GM19240 (cell line): Measurements from ENCODE around the gene SPATA17.
A peak's percentile ranks its signal among the peaks of the same experiment; 100 is the strongest.
"Not testable (repeated sequence)": the region's sequence is repeated elsewhere in the genome, so short reads cannot be mapped to it uniquely, and the experiment has no call there.

Experiments used
- DNase-seq: peaks from one replicate; pipeline ENCODE4 v3.0.0; 2011; ENCODE audit warnings: low spot score; ENCODE audit not compliant: insufficient read length

The SPATA17 gene

GRCh38 chr1:217630711-217631591 is at the start of gene SPATA17, which contains the start of gene GPATCH2:
SPATA17 (plus strand) TSS chr1:217631344; CDS start chr1:217631379, 35 bp downstream.
GPATCH2 (minus strand) TSS chr1:217631090; CDS start chr1:217630971, 119 bp downstream.
- peak; percentile 52 for DNase-seq

- not testable (repeated sequence) for DNase-seq
These were observed 46.8 kb upstream of the SPATA17 start for GRCh38 chr1:217584286-217584811.

GRCh38 chr1:217585577-217585976 is 45.6 kb upstream of the SPATA17 start:
- DNase-seq = no peak

- no peak for DNase-seq
These were observed 44.6 kb upstream of the SPATA17 start for GRCh38 chr1:217586586-217586985.

GRCh38 chr1:217590598-217590997 is 40.5 kb upstream of the SPATA17 start:
- no peak for DNase-seq

GRCh38 chr1:217599154-217599553 is 32.0 kb upstream of the SPATA17 start:
- DNase-seq = no peak

- DNase-seq = no peak
These were observed 28.8 kb upstream of the SPATA17 start for GRCh38 chr1:217602380-217602779.

- no peak for DNase-seq
These were observed 25.8 kb upstream of the SPATA17 start for GRCh38 chr1:217605390-217605789.

- DNase-seq = no peak
These were observed 16.9 kb upstream of the SPATA17 start for GRCh38 chr1:217614200-217614712.

- DNase-seq = no peak
These were observed 14.0 kb upstream of the SPATA17 start for GRCh38 chr1:217617126-217617525.

- peak; percentile 10 for DNase-seq
These were observed 10.3 kb upstream of the SPATA17 start for GRCh38 chr1:217620814-217621213.

GRCh38 chr1:217622042-217622441 is 9.1 kb upstream of the SPATA17 start:
- no peak for DNase-seq

- DNase-seq = no peak
These were observed 4.8 kb upstream of the SPATA17 start for GRCh38 chr1:217626321-217626720.

- no peak for DNase-seq
These were observed 3.7 kb upstream of the SPATA17 start for GRCh38 chr1:217627431-217627830.

- no peak for DNase-seq
These were observed 11.3 kb downstream of the SPATA17 start for GRCh38 chr1:217642455-217642854.

- DNase-seq = no peak
These were observed 16.6 kb downstream of the SPATA17 start for GRCh38 chr1:217647791-217648190.

GRCh38 chr1:217650674-217651073 is 19.5 kb downstream of the SPATA17 start:
- DNase-seq = no peak

GRCh38 chr1:217660353-217661062 is 29.4 kb downstream of the SPATA17 start:
- no peak for DNase-seq

- no peak for DNase-seq
These were observed 30.3 kb downstream of the SPATA17 start for GRCh38 chr1:217661407-217661806.

GRCh38 chr1:217668351-217668940 is 37.3 kb downstream of the SPATA17 start:
- DNase-seq = no peak

- DNase-seq = no peak
These were observed 42.2 kb downstream of the SPATA17 start for GRCh38 chr1:217673387-217673786.
